HG02798 (cell line): Measurements from ENCODE around the gene PRKCG.
"Not testable (repeated sequence)": the region's sequence is repeated elsewhere in the genome, so short reads cannot be mapped to it uniquely, and the experiment has no call there.

Experiments used
- ATAC-seq: cut with Tn5 transposase; IDR thresholded peaks from one replicate; pipeline ENCODE4 v1.9.1; 2021; ENCODE audit warnings: mild to moderate bottlenecking; ENCODE audit not compliant: unreplicated experiment, poor library complexity

PRKCG gene

DNA sequence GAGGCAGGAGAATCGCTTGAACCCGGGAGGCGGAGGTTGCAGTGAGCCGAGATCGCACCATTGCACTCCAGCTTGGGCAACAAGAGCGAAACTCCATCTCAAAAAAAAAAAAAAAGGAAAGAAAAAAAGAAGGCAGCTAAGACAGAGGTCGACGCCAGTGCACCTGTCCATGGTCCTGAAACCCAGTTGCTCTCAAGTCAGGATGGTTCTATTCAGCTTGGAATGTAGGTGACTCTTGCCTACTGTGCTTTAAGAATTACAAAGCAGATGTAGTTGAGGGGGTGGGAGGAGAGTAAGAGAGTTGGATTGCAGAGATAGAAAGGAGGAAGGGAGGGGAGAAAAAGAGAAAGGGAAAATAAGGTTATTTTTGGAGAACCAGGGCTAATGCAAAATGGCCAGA lies 45.7 kb downstream of the PRKCG start:
- no peak for ATAC-seq

DNA sequence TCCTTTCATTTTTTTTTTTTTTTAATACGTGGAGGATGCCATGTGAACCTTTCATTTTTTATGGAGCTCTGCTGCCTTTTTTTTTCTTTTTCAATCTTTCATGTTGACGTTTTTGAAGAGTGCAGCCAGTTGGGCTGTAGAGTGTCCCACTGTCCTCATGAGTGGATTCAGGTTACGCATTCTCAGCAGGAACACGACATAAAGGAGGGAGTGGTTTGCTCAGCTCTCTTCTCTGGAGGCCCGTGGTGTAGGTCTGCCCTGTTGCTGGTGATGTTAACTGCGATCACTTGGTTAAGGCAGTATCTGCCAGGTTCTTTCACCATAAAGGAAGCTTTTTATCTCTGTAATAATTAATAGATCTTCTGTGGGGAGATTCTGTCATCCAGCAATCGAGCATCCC lies 54.0 kb downstream of the PRKCG start:
- no peak for ATAC-seq

DNA sequence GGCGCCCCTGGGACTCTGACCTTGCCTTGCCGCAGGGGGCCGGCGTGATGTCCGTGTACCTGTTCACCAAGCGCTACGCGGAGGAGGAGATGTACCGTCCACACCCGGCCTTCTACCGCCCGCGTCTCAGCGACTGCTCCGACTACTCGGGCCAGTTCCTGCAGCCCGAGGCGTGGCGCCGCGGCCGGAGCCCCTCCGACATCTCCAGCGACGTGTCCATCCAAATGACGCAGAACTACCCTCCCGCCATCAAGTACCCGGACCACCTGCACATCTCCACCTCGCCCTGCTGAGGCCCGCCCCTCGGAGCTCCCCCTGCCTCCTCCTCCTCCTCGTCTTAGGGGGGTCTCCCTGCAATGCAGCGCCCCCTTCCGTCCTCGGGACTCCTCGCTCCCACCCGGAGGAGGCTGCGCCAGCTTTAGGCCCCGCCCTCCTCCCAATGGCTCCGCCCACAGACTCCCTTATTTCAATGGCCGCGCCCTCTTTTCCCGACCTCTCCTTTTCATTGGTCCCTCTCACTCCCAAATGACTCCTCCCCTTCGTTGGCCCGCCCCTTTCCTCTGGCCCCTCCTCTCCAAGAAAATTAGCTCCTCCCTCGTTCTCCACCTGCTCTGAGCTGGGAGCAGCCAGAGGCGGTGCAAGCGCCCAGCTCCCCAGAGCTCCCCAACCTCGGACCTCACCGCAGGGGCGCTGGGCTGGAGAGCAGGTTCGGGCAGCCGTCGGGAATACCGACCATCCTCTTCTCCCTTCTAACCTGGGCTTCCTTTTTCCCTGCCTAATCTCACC lies 60.2 kb downstream of the PRKCG start:
- no peak for ATAC-seq

DNA sequence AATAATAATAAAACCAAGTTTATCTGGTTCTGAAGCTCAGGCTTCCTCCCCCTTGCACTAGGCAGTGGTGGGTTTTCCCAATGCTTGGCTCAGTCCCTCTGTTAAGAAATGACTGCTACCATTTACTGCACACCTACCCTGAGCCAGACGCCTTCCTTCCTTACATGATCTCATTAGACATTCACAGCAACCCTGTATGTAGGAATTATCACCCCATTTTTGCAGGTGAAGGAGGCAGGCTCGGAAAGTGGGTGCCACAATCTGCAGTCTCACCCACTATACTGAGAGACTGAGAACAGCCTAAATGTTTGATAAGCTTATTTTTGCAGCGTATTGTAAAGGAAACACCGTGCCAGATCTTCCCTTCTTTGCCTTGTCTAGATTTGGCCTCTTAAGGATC lies 62.4 kb downstream of the PRKCG start:
- ATAC-seq: no peak

DNA sequence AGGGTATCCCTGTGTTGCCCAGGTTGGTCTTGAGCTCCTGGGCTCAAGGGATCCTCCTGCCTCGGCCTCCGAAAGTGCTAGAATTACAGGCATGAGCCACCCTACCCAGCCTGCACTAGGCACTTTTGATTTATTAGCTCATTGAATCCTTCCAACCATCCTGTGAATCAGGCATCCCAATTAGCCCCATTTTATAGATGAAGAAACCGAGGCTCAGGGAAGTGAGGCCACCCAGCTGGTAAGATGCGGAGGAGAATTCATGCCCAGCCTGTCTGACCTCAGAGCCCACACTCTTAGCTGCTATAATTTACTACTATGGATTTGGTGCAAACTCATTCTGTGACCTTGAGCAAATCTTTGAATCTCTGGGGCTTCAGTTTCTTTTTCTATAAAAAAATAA lies 62.9 kb downstream of the PRKCG start:
- ATAC-seq: no peak

DNA sequence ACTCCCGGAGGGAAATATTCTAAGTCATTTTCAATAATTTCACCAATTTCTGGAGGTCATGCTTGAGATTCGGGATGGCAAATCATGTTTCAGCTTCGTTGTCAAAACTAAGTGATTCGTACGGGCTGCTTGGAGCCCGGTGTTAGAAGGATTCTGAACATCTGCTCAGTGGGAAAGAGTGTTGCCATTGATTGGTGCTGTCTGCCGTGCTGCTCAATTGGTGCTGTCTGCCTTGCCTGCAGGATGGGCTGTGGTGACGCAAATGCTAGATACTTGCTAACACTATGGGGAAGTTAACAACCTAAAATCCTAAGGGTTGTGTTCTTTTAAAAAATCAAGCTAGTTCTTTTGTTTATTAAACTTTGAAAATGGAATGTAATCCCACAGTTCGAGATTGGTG lies 63.4 kb downstream of the PRKCG start:
- ATAC-seq: no peak

DNA sequence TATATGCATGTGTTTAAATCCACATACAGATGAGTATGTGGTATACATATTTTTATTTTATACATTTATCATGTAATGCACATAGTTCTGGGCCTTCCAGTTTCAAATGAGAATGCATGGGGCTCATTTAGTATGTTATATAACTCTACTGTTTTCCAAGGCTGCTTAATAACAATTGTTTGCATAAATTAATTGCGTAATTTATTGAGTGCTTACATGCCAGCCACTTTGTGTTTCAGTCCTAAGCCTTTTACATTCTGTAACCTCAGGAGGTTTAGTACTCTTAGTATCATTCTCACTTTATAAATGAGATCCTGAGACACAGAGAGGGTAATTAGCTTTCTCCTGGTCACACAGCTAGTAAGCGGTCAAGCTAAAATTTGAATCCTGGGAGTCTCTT lies 64.0 kb downstream of the PRKCG start:
- no peak for ATAC-seq

DNA sequence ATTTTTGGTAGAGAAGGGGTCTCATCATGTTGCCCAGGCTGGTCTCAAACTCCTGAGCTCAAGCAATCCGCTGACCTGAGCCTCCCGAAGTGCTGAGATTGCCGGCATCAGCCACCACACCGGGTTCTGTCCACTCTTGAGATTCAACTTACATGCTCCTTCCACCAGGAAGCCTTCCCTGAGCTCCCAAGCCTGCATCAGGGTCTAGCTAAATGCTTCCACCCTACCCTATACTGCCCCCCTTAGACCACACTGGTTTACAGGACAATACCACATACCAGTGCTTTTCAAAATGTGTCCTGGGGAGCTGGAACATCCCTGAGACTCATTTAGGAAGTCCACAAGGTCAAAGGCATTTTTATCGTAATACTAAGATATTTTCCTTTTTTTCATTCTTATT lies 65.6 kb downstream of the PRKCG start:
- ATAC-seq: no peak

DNA sequence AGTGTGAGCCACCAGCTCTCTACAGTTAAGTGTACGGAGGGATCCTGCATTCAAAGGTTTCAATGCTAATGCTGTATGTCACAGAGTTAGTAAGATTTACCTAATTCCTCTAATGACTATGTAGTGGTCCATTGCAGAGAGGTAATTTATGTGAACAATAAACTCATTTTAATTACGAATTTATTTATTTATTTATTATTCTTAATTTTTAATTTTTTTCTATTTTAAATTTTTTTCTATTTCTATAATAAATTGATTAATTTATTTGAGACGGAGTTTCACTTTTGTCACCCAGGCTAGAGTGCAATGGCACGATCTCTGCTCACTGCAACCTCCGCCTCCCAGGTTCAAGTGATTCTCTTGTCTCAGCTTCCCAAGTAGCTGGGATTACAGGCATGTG lies 66.6 kb downstream of the PRKCG start:
- not testable (repeated sequence) for ATAC-seq

DNA sequence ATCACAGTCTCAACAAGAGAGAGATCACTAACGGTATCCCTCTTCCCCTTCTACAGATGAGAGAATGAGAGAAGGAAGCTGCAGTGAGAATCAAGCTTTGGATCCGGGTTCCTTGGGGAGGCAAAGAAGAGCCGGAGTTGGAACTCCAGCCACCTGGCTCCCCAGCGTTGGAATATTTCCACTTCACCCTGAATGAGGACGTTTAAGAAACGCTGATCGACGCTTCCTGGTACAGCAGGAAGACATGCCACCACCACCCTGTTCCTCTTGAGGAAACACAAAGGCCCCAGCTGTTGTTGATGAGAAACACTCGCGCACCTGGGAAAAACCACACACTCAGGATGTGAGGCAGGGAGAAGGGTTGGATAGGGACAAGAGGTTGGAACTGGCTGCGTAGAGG lies 69.4 kb downstream of the PRKCG start:
- ATAC-seq: no peak

DNA sequence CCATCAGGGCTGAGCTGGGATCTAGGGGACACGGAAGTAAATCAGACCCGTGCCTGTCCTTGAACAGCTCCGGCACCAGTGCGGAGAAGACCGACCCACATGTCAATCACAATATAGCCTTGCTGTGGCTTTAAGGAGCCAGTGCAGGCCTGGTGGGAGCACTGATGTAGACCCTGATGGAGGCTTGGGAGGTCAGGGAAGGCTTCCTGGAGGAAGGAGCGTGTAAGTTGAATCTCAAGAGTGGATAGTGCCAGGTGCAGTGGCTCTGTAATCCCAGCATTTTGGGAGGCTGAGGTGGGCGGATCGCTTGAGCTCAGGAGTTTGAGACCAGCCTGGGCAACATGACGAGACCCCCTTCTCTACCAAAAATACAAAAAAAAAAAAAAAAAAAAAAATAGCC lies 70.0 kb downstream of the PRKCG start:
- no peak for ATAC-seq

DNA sequence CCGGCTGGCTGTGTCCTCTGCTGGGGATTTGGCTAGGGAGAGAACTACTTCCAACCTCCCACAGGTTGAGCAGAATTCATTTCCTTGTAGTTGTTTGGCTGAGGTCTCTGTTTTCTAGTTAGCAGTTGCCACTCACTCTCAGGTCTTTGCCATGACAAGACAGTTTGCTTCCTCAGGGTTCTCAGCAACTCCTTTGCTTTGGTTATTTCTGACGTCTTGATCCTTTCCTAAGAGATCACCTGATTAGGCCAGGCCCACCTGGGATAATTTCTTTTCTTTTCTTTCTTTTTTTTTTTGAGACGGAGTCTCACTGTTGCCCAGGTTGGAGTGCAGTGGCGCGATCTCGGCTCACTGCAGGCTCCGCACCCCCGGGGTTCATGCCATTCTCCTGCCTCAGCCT lies 71.4 kb downstream of the PRKCG start:
- ATAC-seq: no peak
